ENCODE measurements around the gene OGDH. TPM values are rescaled to one million over a fixed set of nuclear protein-coding genes. Genes with fewer than 3 reads are reported as not detected.

Gene OGDH
- total and polyA plus RNA-seq, 10 of the 15 experiments (the other 5 are each of a cell fraction or from before 2014, with no cell fraction given), result 4.1 to 103 (median 48.4) TPM

- TF ChIP-seq E4F1 (IDR thresholded peaks at IDR 0.05; ENCODE audit: borderline replicate concordance, partially characterized antibody) (no peak), PAX5 (IDR thresholded peaks at IDR 0.05; ENCODE audit: borderline replicate concordance, low read depth, low read length) (no peak), MEF2B (IDR thresholded peaks at IDR 0.05; ENCODE audit: partially characterized antibody, poor library complexity, severe bottlenecking) (no peak), CUX1 (IDR thresholded peaks at IDR 0.05; ENCODE audit: insufficient replicate concordance, low read depth, low read length) (no peak), PML (IDR thresholded peaks at IDR 0.05; ENCODE audit: low read length) (0 out of 2 replicates have a peak, but pooled peaks have one; percentile 18), ZNF274 (IDR thresholded peaks at IDR 0.05; ENCODE audit: insufficient read depth, insufficient read length) (no peak), SUZ12 (IDR thresholded peaks at IDR 0.05; ENCODE audit: unreplicated experiment) (no peak), HSF1 (IDR thresholded peaks at IDR 0.05; ENCODE audit: low read depth, low read length) (no peak), ATF2 (IDR thresholded peaks at IDR 0.05; ENCODE audit: low read length) (no peak; the same call in 1 of the 2 replicates), SMAD5 (IDR thresholded peaks at IDR 0.05; ENCODE audit: low read depth) (no peak), ZBTB40 (IDR thresholded peaks at IDR 0.05; ENCODE audit: borderline replicate concordance) (no peak), ZNF24 (IDR thresholded peaks at IDR 0.05) (no peak), NFXL1 (IDR thresholded peaks at IDR 0.05; ENCODE audit: borderline replicate concordance) (no peak)
Measured at GRCh38 chr7:44622342-44623151, 16.1 kb downstream of the OGDH start (continued).
